Measurements from ENCODE around the gene NAV2.

Gene NAV2

DNA sequence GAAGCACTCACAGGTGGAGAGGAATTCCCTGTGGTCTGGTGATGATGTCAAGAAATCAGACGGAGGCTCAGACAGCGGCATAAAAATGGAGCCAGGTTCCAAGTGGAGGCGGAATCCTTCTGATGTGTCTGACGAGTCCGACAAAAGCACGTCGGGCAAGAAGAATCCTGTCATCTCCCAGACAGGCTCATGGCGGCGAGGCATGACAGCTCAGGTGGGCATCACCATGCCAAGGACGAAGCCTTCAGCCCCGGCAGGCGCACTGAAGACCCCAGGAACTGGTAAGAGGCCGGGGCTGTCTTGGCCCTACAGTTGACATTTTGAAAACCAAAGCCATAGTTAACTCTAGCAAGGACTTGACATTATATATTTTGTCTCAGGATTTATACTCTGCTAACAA, 331.4 kb downstream of the NAV2 start:
- no peak overlapping the region for H3K4me3 ChIP-seq (ENCODE audit: low read depth, low read length)
- TF ChIP-seq CTCF (IDR thresholded peaks at IDR 0.05; ENCODE audit: control insufficient read depth, extremely low read depth, insufficient read depth): no peak
- no peak for DNase-seq (ENCODE audit: low read depth)

- no peak for TF ChIP-seq CTCF (IDR thresholded peaks at IDR 0.05; ENCODE audit: control insufficient read depth, extremely low read depth, insufficient read depth)
- H3K4me3 ChIP-seq (ENCODE audit: low read depth, low read length): no peak overlapping the region
- DNase-seq (ENCODE audit: low read depth): no peak
Observed at GRCh38 chr11:20045098-20045688, 332.6 kb downstream of the NAV2 start.

DNA sequence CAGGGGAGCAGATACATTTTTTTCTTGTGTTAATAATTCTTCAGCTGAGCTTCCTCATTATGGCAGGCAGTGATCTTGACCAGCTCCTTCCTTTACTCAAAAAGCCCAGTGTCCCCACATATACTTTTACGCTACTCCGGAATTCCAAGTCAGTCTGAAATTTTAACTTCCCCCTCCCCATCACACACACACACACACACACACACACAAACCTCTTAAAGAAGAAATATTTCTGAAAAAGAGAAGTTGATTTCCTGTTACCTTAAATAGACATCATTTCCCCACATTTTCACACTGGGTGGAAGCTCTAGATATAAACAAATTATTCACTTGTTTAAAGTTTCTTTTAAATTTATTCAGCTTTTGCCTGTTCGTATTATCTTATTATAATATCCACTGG, 333.8 kb downstream of the NAV2 start:
- no peak for TF ChIP-seq CTCF (IDR thresholded peaks at IDR 0.05; ENCODE audit: control insufficient read depth, extremely low read depth, insufficient read depth)
- DNase-seq (ENCODE audit: low read depth): no peak
- H3K4me3 ChIP-seq (ENCODE audit: low read depth, low read length): no peak overlapping the region

- TF ChIP-seq CTCF (IDR thresholded peaks at IDR 0.05; ENCODE audit: control insufficient read depth, extremely low read depth, insufficient read depth): no peak
- DNase-seq (ENCODE audit: low read depth): no peak
- H3K4me3 ChIP-seq (ENCODE audit: low read depth, low read length): no peak overlapping the region
Observed at GRCh38 chr11:20047006-20047768, 334.6 kb downstream of the NAV2 start.

DNA sequence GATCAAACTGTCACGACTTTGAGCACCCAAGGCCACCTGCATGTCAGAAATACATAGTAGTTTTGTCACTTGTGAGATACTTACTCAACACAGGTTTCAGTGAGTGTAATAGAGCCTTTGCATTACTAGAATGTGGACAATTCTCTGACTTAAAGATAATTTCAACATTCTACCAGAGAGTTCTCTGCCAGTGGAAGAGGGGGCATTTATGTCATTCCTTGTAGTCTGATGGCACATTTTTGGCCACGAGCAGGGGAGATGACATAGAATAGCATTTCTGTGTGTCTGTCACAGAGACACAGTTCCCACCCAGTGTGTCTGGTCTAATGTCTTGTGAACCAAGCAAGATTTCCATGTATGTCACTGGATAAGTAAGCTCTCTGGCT, 335.1 kb downstream of the NAV2 start:
- no peak overlapping the region for H3K4me3 ChIP-seq (ENCODE audit: low read depth, low read length)
- TF ChIP-seq CTCF (IDR thresholded peaks at IDR 0.05; ENCODE audit: control insufficient read depth, extremely low read depth, insufficient read depth): no peak
- DNase-seq (ENCODE audit: low read depth): no peak

GRCh38 chr11:20048246-20048645, 335.6 kb downstream of the NAV2 start:
- no peak overlapping the region for H3K4me3 ChIP-seq (ENCODE audit: low read depth, low read length)
- no peak for TF ChIP-seq CTCF (IDR thresholded peaks at IDR 0.05; ENCODE audit: control insufficient read depth, extremely low read depth, insufficient read depth)
- DNase-seq (ENCODE audit: low read depth): no peak

DNA sequence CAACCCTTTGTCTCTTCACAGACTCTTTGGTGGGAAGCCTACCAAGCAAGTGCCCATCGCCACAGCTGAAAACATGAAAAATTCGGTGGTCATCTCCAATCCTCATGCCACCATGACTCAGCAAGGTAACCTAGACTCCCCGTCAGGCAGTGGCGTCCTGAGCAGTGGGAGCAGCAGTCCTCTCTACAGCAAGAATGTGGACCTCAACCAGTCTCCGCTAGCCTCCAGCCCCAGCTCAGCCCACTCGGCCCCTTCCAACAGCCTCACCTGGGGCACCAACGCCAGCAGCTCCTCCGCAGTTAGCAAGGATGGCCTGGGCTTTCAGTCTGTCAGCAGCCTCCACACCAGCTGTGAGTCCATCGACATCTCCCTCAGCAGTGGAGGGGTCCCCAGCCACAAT, 336.1 kb downstream of the NAV2 start:
- DNase-seq (ENCODE audit: low read depth): no peak
- no peak for TF ChIP-seq CTCF (IDR thresholded peaks at IDR 0.05; ENCODE audit: control insufficient read depth, extremely low read depth, insufficient read depth)
- no peak overlapping the region for H3K4me3 ChIP-seq (ENCODE audit: low read depth, low read length)
